Stimulated activated CD8-positive, alpha-beta memory T cell treated with anti-CD3 and anti-CD28 coated beads, Interleukin-12 subunit alpha, Interleukin-12 subunit beta, amount 100 ng/mL, for 1 hour (primary cell): ENCODE measurements around the gene ZBTB20.

Experiments used
- DNase-seq: peaks from one replicate; pipeline ENCODE4 v3.0.0-alpha.2; 2020; ENCODE audit warnings: low read depth

The ZBTB20 gene

GRCh38 chr3:114569186-114569585 lies 577.9 kb downstream of the ZBTB20 start:
- DNase-seq, result no peak

DNA sequence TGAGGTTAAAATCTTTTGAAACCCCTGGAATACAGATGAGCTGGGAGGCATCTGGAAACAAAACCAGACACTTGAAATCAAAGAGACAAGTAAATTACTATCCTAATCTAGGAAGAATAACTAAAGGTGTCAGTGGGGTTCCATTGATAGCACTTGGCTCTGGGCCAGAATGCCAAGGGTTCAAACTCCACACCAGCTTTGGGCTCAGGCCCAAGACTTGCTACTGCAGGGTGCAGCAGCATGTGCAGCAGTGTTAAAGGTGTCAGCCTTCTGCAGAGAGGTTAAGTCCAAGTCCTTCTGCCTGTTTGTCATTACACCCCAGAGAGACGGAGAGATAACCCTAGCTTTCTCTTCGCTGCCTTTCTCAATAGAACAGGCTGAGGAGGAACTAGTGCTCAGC lies 579.3 kb downstream of the ZBTB20 start:
- DNase-seq, result no peak

DNA sequence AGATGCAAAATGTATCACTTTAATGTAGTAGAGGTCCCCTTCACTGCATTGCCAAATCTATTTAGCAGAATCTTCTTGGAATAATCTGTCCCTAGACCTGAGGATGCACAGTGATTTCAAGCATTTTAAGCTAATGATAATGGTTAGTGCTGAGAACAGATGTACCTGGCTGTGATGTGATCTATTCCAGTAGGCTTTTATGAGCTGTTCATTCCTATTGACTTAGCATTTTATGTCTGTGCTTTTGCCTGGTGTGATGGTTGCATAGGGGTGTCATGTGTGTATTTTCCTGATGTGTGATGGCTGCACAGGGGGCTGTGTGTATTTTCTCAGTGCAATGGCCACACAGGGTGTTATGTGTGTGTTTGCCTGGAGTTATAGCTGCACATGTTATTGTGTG lies 580.3 kb downstream of the ZBTB20 start:
- no peak for DNase-seq

DNA sequence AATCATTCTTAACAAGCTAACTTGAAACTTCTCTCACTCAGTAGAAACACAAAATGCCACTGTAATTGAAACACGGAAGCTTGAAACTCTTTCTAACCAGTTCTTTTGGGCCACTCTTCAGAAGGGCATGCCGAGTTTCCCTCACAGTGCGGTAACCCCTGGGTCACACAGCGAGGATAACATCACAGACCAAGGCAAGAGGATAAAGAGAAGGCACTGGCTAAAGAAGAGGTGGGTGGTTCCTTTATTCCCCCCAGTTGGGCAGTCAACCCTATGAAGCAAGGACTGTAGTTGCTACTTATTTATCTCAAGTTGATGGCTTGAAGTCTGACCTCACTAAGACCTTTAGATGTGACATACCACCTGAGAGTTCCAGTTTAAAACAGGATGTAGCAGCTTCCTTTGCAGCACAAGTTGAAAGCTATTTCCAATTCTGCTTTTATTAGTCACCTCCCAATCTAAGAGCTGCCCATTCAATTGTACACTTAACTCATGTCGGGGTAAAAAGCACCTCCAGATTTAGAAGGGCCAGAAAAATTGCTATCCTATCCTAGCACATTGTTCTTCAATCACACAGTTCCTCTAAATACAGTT lies 580.8 kb downstream of the ZBTB20 start:
- no peak for DNase-seq

DNA sequence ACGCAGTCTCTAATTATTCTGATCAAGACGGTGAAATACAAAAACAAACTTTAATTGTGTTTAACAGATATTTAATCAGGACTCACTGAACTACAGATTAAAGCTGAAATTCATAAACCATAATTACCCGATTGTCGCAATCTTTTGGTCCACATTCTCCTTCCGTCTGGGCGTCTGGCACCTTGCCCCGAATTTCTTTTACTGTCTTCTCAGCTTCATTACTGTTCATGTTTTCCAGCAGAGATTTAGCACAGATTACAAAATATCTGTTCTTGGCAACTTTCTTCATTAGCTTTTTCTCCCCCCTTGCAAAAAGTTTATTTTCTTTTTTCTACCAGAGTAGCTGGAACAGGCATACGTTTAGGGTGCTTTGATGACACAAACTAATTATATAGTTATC lies 581.9 kb downstream of the ZBTB20 start:
- no peak for DNase-seq

GRCh38 chr3:114563720-114564119 lies 583.4 kb downstream of the ZBTB20 start:
- DNase-seq, result no peak

DNA sequence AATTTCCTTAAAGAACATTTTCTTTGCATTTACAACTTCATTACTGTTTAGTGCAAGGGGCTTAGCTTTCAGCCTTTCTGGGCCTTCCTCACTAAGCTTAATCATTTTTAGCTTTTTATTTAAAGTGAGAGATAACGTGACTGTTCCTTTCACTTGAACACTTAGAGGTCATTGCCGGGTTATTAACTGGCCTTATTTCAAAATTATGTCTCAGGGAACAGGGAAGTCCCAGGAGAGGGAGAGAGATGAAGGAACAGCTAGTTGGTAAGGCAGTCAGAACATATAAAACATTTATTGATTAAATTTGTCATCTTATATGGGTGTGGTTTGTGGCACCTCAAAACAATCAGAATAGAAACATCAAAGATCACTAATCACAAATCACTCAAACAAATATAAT lies 584.5 kb downstream of the ZBTB20 start:
- DNase-seq, result no peak

DNA sequence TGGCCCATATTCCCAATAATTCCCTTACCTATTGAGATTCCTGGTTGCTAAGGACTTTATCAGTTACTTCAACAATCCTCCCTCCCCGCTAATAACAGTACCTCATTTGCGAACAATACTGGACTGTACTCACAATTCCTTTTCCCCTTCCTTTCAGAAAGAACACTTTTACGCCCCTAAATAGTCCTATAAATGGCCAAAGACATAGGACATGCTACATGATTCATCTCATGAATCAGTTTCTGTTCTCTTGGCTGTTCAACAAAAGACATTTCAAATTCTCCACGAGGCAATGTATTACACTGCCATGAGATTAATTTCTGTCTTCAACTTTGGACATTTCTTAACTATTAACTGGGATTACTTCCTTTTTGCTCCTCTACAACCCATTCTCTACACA lies 588.8 kb downstream of the ZBTB20 start:
- DNase-seq, result no peak

DNA sequence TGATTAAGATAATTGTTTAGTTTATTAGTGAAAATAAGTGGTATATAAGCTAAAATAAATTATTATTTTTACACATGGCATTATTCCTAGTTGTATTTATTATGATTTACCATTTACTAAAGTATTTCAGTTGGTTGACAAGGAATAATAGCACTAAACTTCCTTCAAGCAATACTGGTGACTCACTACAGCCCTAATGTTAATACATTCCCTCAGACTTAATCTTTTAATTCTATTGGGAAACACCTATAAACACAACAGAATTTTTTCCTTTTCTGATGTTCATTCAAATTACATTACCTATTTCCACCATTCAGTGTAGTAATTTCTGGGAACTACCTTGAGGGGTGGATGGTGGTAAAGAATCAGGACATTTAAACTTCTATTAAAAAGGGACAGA lies 589.3 kb downstream of the ZBTB20 start:
- DNase-seq, result no peak

GRCh38 chr3:114556657-114557213 lies 590.4 kb downstream of the ZBTB20 start:
- DNase-seq, result no peak

DNA sequence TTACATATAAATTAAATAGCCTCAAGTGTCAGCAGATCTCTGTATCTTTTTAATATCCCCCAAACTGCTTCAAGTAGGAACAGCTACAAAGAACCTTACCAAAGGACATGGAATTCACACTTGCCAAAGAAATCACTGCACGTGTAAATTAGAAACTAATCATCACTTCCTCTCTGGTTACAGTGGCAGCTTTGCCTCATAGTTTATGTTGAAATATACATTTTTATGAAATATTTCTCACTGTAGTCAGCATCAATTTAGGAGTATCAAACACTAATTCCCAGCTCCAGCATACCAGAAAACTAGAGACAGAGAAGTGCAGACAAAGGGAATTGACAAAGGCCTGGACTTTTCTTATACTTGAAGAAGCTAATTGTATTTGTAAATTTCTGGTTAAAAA lies 592.4 kb downstream of the ZBTB20 start:
- no peak for DNase-seq

- DNase-seq, result no peak
Observed at GRCh38 chr3:114553949-114554593, 593.0 kb downstream of the ZBTB20 start.

- DNase-seq, result no peak
Observed at GRCh38 chr3:114552527-114552812, 594.6 kb downstream of the ZBTB20 start.

DNA sequence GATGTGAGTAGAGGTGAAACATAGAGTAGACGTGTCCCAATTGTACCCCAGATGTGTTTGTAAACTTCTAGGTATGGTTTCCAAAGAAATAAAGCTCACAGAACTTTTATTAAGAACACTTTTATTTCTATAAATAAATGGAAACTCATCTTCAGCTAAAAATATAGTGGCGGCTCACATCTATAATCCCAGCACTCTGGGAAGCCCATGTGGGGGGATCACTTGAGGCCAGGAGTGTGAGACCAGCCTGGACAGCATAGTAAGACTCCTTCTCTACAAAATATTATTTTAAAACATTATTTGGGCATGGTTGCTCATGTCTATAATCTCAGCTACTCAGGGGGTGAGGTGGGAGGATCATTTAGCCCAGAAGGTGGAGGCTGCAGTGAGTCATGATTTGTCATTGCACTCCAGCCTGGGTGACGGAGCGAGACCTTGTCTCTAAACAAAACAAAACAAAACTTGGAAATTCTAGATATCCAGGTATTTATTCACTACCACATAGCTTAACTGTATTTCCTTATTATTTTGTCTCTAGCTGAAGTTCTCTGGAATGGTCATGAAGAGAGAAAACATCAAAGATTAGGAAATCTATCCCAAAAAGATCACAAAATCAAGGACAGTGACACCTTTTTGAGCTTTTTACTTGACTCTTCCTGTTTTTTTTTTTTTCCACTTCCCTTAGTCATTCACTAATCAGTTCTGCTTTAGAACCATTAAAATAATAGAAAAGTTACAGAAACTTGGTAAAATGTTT lies 595.1 kb downstream of the ZBTB20 start:
- DNase-seq, result no peak

GRCh38 chr3:114550165-114550564 lies 596.9 kb downstream of the ZBTB20 start:
- no peak for DNase-seq

DNA sequence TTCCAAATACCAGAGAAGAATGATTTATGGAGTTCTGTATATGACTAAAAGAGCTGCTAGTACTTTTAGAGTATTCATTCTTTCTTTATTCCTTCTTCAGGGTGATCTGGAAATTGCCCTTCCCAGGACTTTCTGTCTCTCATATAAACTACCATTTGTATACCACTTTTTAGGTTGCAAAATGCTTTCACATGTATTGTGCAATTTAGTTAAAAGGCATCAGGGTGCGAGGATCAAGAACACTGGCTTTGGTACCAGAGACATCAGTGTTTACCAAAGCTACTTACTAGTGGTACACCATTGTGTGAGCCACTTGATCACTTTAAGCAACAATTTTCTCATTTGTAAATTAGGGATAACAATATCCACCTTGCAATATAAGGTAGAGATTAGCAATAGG lies 601.9 kb downstream of the ZBTB20 start:
- no peak for DNase-seq

DNA sequence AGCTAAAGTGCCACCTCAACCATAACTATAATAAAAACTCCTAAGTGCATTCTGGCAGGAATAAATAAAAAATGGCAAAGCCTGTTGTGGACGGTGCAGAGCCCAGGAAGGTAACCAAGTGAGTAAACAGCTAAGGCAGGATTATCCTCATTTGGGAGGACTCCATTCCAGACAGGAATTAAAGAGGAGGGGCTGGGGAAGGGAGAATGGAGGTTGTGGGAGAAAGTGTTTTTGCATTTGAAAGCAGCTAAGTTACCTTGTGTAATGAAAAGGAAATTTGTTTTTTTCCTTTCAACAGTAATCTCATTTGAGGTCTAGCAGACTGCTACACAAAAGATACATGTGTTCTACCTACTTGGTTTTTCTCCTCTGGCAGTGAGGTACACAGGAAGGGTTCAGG lies 604.7 kb downstream of the ZBTB20 start:
- no peak for DNase-seq

- DNase-seq, result no peak
Observed at GRCh38 chr3:114539525-114539924, 607.6 kb downstream of the ZBTB20 start.

- DNase-seq, result no peak
Observed at GRCh38 chr3:114538211-114538610, 608.9 kb downstream of the ZBTB20 start.

GRCh38 chr3:114528517-114528916 lies 618.6 kb downstream of the ZBTB20 start:
- DNase-seq, result no peak

DNA sequence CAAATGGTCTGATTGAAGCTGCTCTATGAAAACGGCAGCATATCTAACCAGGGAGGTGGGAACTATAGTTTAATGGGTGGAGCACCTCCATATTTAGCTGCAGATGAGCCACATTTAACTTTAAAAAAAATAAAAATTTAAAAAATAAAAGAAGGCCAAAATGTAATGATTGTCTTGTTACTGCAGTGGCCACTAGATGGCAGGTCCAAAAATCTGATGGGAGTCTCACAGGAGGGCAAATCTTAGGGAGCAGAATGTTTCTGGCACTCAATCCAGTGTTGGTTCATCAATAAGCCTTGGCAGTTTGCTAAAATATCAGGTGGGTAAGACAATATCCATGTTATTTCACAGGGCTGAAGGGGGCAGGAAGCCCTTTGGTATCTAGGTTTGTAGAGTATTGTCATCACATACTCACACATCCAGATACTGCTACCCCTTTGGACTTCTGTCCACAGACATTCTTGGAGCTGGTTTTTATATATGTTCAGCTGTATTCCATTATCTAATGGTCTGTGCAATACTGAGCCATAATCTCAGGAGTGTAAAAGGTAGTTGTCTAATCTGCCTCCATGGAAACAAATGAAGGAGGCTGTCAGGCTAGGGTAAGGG lies 619.9 kb downstream of the ZBTB20 start:
- DNase-seq, result no peak

- no peak for DNase-seq
Observed at GRCh38 chr3:114525278-114525677, 621.8 kb downstream of the ZBTB20 start.

- no peak for DNase-seq
Observed at GRCh38 chr3:114519415-114519814, 627.7 kb downstream of the ZBTB20 start.
